ENCODE results near the gene LITAF.

LITAF gene

GRCh38 chr16:11566398-11566797, 20.3 kb downstream of the LITAF start:
- Histone ChIP-seq H3K9me3 (no peaks in the 10 kb centered on the region), H3K4me1 (no peaks in the 10 kb centered on the region), H3K4me3 (ENCODE audit: low read depth, low read length) (no peak overlapping the region), H3K36me3 (no peaks in the 10 kb centered on the region), H3K27me3 (no peaks in the 10 kb centered on the region)
- DNase-seq = no peak
- TF ChIP-seq CTCF (IDR thresholded peaks at IDR 0.05; ENCODE audit: low read depth, low read length) = no peak

GRCh38 chr16:11565665-11566064, 21.1 kb downstream of the LITAF start:
- Histone ChIP-seq H3K9me3 (no peaks in the 10 kb centered on the region), H3K4me3 (ENCODE audit: low read depth, low read length) (no peak overlapping the region), H3K27me3 (no peaks in the 10 kb centered on the region), H3K36me3 (no peaks in the 10 kb centered on the region), H3K4me1 (no peaks in the 10 kb centered on the region)
- DNase-seq = no peak
- no peak for TF ChIP-seq CTCF (IDR thresholded peaks at IDR 0.05; ENCODE audit: low read depth, low read length)

- Histone ChIP-seq H3K4me1 (no peaks in the 10 kb centered on the region), H3K27me3 (no peaks in the 10 kb centered on the region), H3K9me3 (no peaks in the 10 kb centered on the region), H3K36me3 (no peaks in the 10 kb centered on the region), H3K4me3 (ENCODE audit: low read depth, low read length) (no peak overlapping the region)
- no peak for TF ChIP-seq CTCF (IDR thresholded peaks at IDR 0.05; ENCODE audit: low read depth, low read length)
- no peak for DNase-seq
These were observed 22.4 kb downstream of the LITAF start for GRCh38 chr16:11564046-11564926.

- H3K4me1 ChIP-seq = no peaks in the 10 kb centered on the region
- no peaks in the 10 kb centered on the region for H3K36me3 ChIP-seq
- TF ChIP-seq CTCF (IDR thresholded peaks at IDR 0.05; ENCODE audit: low read depth, low read length) = no peak
- H3K9me3 ChIP-seq = no peaks in the 10 kb centered on the region
- H3K27me3 ChIP-seq = no peaks in the 10 kb centered on the region
- no peak overlapping the region for H3K4me3 ChIP-seq (ENCODE audit: low read depth, low read length)
- DNase-seq = no peak
These were observed 23.2 kb downstream of the LITAF start for GRCh38 chr16:11563493-11564040.

GRCh38 chr16:11562941-11563340, 23.8 kb downstream of the LITAF start:
- Histone ChIP-seq H3K9me3 (no peaks in the 10 kb centered on the region), H3K4me1 (no peaks in the 10 kb centered on the region), H3K4me3 (ENCODE audit: low read depth, low read length) (no peak overlapping the region), H3K27me3 (no peaks in the 10 kb centered on the region), H3K36me3 (no peaks in the 10 kb centered on the region)
- no peak for TF ChIP-seq CTCF (IDR thresholded peaks at IDR 0.05; ENCODE audit: low read depth, low read length)
- no peak for DNase-seq

GRCh38 chr16:11562411-11562810, 24.3 kb downstream of the LITAF start:
- Histone ChIP-seq H3K27me3 (no peaks in the 10 kb centered on the region), H3K36me3 (no peaks in the 10 kb centered on the region), H3K9me3 (no peaks in the 10 kb centered on the region), H3K4me3 (ENCODE audit: low read depth, low read length) (no peak overlapping the region), H3K4me1 (no peaks in the 10 kb centered on the region)
- no peak for DNase-seq
- no peak for TF ChIP-seq CTCF (IDR thresholded peaks at IDR 0.05; ENCODE audit: low read depth, low read length)

All from BE2C (cell line).